GM18861 (cell line): ENCODE measurements around the gene RIN3.

ENCODE experiments used
- ATAC-seq: cut with Tn5 transposase; IDR thresholded peaks from one replicate; pipeline ENCODE4 v1.9.1; 2021; ENCODE audit not compliant: unreplicated experiment

RIN3 gene

DNA sequence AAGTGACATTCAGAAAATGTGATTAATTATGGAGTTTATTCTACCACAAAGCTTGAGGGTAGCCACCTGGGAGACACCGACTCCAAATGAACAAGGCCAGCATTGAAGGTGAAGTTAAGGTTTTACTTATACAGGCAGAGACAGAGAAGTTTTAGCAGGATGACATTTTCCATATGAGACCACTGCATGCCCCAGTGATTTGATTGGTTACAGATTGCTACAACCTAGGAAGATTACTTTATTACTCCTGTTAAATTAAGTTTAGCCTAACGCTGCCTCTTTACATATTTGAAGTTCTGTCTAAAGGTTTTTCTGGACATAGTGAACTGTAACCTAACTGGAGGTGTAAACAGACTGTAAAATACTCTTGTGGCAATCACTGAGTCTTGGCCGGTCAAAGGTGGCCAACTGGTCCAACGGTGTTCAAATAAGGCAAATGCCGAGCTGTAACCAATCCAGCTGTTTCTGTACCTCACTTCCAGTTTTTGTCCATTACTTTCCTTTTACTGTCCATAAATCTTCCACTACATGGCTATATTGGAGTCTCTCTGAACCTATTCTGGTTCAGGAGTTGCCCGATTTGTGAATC, 57.2 kb downstream of the RIN3 start:
- no peak for ATAC-seq

DNA sequence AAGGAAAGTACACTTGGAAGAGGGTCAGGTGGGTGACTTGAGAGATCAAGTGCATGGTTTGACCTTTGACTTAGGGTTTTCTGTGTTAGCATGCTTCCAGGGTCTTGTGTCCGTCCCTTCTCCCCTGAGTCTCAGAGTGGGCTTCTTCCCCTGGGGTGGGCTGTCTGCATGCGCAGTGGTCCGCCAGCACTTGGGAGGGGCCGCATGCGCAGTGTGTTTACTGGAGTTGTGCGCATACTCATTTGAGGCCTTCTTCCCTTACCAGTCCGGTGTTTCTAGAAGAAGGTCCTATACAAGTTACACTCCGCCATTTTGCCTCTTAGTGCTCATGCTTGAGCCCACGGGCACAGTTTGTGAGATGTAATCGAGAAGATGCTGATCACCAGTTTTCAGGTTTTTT, 58.5 kb downstream of the RIN3 start:
- no peak for ATAC-seq

GRCh38 chr14:92573761-92574498, 60.3 kb downstream of the RIN3 start:
- no peak for ATAC-seq

DNA sequence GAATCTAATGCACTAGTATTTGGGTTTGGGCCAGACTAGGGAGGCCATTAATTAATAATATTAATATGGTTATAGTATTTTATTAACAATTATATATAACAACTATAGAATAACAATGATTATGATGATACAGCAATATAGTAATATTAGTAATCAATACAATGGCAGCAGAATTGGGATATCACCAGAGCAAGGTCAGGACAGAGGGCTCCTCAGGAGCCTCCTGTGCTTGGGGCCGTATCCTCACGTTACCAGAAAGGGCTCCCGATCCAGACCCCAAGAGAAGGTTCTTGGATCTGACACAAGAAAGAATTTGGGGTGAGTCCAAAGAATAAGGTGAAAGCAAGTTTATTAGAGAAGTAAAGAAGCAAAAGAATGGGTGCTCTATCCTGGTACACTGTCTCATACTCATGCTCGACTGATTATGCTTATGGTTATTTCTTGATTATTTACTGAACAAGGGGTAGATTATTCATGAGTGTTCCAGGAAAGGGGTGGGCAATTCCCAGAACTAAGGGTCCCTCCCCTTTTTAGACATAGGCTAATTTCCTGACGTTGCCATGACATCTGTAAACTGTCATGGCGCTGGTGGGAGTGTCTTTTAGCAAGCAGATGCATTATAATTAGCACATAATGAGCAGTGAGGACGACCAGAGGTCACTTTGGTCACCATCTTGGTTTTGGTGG, 61.6 kb downstream of the RIN3 start:
- ATAC-seq, result no peak

- ATAC-seq, result no peak
Observed at GRCh38 chr14:92575748-92576303, 62.2 kb downstream of the RIN3 start.

DNA sequence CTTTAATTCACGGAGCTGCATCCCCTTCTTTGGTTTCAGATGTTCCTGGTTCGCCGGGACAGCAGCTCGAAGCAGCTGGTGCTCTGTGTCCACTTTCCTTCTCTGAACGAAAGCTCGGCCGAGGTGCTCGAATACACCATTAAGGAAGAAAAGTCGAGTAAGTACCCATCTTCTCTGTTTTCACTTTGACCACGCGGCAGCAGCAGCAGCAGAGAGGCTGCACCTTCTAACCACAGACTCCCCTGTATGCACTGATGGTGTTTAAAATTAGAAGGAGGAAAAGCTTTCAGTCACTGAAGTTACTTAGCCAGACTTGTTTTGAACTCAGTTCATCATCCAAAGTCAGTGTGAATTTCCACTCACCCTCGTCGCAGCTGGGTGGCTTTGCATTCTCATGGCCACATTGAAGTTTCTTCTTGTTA, 63.8 kb downstream of the RIN3 start:
- peak; percentile 75 for ATAC-seq

- ATAC-seq, result no peak
Observed at GRCh38 chr14:92578511-92578910, 64.9 kb downstream of the RIN3 start.

- no peak for ATAC-seq
Observed at GRCh38 chr14:92579244-92579936, 65.8 kb downstream of the RIN3 start.

- ATAC-seq, result no peak
Observed at GRCh38 chr14:92581206-92581605, 67.6 kb downstream of the RIN3 start.

- ATAC-seq, result no peak
Observed at GRCh38 chr14:92581966-92582566, 68.5 kb downstream of the RIN3 start.

GRCh38 chr14:92582706-92583452, 69.3 kb downstream of the RIN3 start:
- peak; percentile 56 for ATAC-seq

- ATAC-seq, result no peak
Observed at GRCh38 chr14:92584220-92584619, 70.6 kb downstream of the RIN3 start.

GRCh38 chr14:92584816-92585215, 71.2 kb downstream of the RIN3 start:
- no peak for ATAC-seq

- ATAC-seq, result peak; percentile 36
Observed at GRCh38 chr14:92585981-92586937, 72.7 kb downstream of the RIN3 start.

DNA sequence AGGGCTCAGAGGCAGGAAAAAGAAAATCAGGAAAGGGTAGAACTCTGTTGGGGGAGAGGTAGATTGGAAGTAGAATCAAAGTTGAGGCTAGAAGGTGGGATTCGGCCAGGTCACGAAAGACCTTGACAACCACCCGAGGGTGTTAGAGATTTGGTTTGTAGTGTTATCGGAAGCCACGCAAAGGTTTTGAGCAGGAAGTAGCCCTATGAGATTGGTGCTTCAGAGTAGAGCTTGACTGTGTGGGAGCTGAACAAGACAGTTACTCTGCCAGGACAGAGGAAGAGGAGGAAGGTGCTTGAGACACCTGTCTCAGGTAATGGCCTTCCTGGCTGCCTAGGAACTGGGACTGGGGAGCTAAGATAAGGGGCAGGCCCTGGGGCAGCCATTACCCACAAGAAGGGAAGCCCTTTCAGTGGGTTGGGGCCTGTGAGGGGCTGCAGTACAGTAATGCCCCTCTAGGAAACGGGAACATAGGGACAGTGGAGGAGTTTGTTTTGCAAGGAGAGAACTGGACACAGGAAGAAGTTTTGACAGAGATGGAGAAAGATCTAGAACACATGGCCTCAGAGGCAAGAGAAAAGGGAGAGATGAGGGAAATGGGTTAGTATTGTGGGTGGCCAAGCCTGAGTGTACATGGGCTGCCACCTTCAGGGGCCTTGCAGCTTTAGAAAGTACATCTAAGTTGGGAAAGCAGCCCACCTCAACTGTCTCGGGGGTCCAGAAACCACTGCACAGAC, 73.5 kb downstream of the RIN3 start:
- ATAC-seq, result no peak

GRCh38 chr14:92587700-92588085, 74.1 kb downstream of the RIN3 start:
- no peak for ATAC-seq

- no peak for ATAC-seq
Observed at GRCh38 chr14:92589213-92589852, 75.8 kb downstream of the RIN3 start.

DNA sequence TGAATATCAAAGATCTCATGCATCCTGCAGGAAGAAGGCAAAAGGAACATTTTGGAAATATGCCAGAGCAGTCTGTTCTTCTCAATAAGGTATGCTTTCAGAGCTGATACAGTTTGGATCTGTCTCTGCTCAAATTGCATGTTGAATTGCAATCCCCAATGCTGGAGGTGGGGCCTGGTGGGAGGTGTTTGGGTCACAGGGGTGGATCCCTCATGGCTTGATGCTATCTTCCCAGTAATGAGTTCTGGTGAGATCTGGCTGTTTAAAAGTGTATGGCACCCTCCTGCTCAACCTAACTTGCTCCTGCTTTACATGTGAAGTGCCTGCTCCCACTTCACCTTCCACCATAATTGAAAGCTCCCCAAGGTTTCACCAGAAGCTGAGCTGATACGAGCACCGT, 76.6 kb downstream of the RIN3 start:
- ATAC-seq, result no peak
